IPS-18a (cell line): ENCODE measurements around the gene THBD.

Experiments
- H3K27ac ChIP-seq: one replicate; pipeline ENCODE4 v1.5.1; 2013; ENCODE audit warnings: low read length
- H3K27me3 ChIP-seq: one replicate; pipeline ENCODE4 v1.6.1; 2013; ENCODE audit warnings: mild to moderate bottlenecking, low read length; ENCODE audit not compliant: control insufficient read depth, insufficient read depth
- H3K36me3 ChIP-seq: one replicate; pipeline ENCODE4 v1.6.1; 2013; ENCODE audit warnings: low read depth, low read length; ENCODE audit not compliant: control insufficient read depth
- H3K4me1 ChIP-seq: one replicate; pipeline ENCODE4 v1.6.1; 2013; ENCODE audit warnings: low read depth, low read length; ENCODE audit not compliant: control insufficient read depth
- H3K4me3 ChIP-seq: one replicate; pipeline ENCODE4 v1.5.1; 2013; ENCODE audit warnings: low read length
- H3K9ac ChIP-seq: one replicate; pipeline ENCODE4 v1.6.1; 2013; ENCODE audit warnings: mild to moderate bottlenecking, low read length, moderate library complexity
- H3K9me3 ChIP-seq: one replicate; pipeline ENCODE4 v1.6.1; 2013; ENCODE audit warnings: low read depth, low read length; ENCODE audit not compliant: control insufficient read depth

Gene THBD

DNA sequence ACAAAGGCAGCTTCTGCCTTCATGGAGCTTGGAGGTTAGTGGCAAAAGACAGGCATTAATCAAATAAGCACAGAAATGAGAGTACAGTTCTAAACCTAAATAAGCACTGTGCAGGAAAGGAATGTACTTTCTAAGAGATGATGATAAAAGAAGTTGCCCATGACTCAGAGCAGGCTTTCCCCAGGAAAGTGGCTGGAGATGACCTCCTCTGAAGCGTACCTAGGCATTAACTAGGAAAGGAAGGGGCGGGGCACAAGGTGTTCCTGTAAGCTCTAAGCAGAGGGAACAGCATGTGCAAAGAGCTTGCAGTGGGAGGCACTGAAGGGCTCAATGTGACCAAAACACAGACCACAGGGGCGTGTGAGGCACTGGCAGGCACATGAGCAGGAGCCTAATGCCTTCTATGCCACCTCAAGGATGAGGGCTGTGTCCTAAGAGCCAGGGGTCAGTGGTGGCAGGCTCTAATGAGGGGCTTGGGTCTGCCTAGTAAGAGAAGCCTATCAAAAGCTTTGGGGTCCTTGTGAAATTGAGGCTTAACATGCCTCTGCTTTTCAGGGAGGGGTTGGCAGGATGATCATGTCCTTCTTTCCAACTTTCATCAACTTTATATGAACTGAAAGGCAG, 9.5 kb downstream of the THBD start:
- Histone ChIP-seq H3K9ac (no peak overlapping the region), H3K27ac (no peak overlapping the region), H3K36me3 (no peaks in the 10 kb centered on the region), H3K9me3 (no peaks in the 10 kb centered on the region), H3K27me3 (peaks cover 68% of the 10 kb centered on the region), H3K4me3 (no peak overlapping the region), H3K4me1 (peaks cover 20% of the 10 kb centered on the region)

DNA sequence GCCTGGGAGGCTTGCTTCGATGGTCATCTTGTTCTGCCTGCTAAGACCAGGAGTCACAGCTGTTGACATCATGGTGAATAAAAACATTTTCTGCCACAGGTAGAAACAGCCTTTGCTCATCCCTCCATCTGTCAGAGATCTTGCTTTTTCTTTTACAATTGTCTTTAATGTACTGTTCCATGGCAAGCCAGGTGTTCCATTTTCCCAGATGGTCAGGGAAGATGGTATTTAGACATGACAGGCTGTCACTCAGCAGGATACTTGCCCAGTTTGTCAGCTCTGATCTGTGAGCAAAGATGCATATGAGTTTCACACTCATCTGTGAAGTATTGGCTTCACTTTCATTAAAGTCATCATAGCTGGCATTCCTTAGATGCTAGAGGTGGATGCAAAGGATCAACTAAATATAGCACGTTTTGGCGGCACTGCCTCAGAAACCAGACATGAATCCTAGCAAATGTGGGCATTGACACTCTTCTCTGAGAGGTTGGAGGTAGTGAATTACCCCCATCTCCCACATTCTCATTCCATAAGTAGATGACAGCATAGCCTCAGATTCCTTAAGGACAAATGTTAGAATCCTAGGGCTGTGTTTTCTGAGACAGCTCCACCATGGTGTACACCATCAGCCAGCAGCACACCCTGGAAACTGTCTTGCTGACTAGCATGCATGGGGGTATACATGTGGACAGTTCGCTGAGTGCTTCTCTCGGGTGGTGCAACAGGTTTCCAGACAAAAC, 10.2 kb downstream of the THBD start:
- Histone ChIP-seq H3K27me3 (peaks cover 68% of the 10 kb centered on the region), H3K27ac (no peak overlapping the region), H3K4me3 (no peak overlapping the region), H3K4me1 (peaks cover 17% of the 10 kb centered on the region), H3K9me3 (no peaks in the 10 kb centered on the region), H3K36me3 (no peaks in the 10 kb centered on the region), H3K9ac (no peak overlapping the region)

DNA sequence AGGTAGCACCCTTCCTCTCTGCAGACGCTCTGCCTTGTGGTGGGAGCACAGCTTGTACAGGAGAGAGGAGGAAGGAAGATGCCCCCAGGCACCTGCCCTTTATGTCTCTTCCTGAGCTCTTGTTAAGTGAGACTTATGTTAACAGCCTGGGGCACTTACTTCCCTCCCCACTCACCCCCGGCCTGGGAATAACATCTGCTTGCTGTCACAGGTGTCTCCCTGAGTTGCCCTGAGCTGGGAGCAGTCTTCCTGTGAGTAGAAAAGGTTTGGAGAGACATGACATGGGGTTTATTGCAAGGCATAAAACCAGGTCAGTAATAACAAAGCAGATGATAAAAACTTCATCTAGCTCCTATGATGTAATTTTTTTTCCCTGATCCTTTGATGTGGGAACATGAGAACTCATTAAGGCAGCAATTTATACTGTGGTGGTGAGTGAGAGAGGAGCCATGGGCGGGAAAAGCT, 12.4 kb downstream of the THBD start:
- Histone ChIP-seq H3K4me1 (peaks cover 4% of the 10 kb centered on the region), H3K9me3 (no peaks in the 10 kb centered on the region), H3K27me3 (peaks cover 74% of the 10 kb centered on the region), H3K9ac (no peak overlapping the region), H3K36me3 (no peaks in the 10 kb centered on the region), H3K27ac (no peak overlapping the region), H3K4me3 (no peak overlapping the region)

DNA sequence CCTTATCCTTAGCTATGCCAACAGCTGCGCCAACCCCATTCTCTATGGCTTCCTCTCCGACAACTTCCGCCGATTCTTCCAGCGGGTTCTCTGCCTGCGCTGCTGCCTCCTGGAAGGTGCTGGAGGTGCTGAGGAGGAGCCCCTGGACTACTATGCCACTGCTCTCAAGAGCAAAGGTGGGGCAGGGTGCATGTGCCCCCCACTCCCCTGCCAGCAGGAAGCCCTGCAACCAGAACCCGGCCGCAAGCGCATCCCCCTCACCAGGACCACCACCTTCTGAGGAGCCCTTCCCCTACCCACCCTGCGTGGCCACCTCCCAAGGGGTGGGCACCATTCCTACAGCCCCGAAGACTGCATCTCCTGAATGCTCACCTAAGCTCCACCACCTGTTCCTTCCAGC, 13.1 kb downstream of the THBD start:
- H3K9me3 ChIP-seq = no peaks in the 10 kb centered on the region
- no peaks in the 10 kb centered on the region for H3K36me3 ChIP-seq
- no peak overlapping the region for H3K27ac ChIP-seq
- H3K27me3 ChIP-seq = peaks cover 72% of the 10 kb centered on the region
- no peak overlapping the region for H3K4me3 ChIP-seq
- H3K4me1 ChIP-seq = no peaks in the 10 kb centered on the region
- H3K9ac ChIP-seq = no peak overlapping the region

DNA sequence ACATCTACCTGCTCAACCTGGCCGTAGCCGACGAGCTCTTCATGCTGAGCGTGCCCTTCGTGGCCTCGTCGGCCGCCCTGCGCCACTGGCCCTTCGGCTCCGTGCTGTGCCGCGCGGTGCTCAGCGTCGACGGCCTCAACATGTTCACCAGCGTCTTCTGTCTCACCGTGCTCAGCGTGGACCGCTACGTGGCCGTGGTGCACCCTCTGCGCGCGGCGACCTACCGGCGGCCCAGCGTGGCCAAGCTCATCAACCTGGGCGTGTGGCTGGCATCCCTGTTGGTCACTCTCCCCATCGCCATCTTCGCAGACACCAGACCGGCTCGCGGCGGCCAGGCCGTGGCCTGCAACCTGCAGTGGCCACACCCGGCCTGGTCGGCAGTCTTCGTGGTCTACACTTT, 13.7 kb downstream of the THBD start:
- Histone ChIP-seq H3K9ac (no peak overlapping the region), H3K4me1 (no peaks in the 10 kb centered on the region), H3K27ac (no peak overlapping the region), H3K27me3 (peaks cover 68% of the 10 kb centered on the region), H3K4me3 (peak overlapping the region; percentile 26), H3K36me3 (no peaks in the 10 kb centered on the region), H3K9me3 (no peaks in the 10 kb centered on the region)

DNA sequence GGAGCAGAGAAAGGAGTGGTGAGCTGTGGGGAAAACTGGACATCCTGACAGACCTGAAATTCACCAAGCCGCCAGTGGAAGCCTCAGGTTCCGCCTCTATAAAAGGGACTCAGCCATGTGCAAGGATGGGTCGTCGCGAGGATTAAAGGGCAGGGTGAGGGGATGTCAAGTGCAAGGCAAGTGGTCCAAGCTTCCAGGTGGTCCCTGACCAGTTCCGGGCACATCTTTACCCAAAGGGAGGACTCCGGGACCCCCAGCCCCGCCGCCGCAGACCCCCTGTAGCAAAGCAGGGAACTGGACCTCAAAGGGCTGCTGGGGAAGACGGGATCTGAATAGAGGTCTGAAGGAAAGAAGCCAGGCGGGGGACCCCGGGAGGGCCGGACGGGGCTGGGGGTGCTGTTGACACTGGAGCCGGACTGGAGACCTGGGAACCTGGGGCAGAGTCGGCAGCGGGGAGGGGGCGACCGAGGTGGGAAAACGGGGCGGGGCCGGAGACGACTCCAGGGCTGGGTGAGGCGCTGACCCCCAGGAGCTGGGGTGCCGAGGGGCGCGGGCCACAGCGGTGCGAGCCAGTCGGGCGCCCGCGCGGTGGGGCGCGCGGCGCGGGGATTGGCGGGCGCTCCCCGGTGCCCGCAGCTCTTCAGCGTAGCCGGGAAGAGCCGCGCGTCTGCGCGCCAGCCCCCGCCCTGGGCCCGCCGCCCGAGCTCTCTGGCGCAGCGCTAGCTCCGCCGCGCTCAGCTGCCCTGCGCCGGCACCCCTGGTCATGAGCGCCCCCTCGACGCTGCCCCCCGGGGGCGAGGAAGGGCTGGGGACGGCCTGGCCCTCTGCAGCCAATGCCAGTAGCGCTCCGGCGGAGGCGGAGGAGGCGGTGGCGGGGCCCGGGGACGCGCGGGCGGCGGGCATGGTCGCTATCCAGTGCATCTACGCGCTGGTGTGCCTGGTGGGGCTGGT, 14.5 kb downstream of the THBD start, which contains the start of gene SSTR4:
Gene SSTR4, plus strand, starts transcription at position 592 of the 951 bp plus-strand sequence. Its CDS starts 172 bp downstream, at position 764.
- Histone ChIP-seq H3K9me3 (no peaks in the 10 kb centered on the region), H3K4me1 (no peaks in the 10 kb centered on the region), H3K36me3 (no peaks in the 10 kb centered on the region), H3K27me3 (peaks cover 66% of the 10 kb centered on the region), H3K27ac (no peak within 1 kb of the TSS), H3K9ac (no peak within 1 kb of the TSS), H3K4me3 (peak within 1 kb of the TSS; percentile 26)

DNA sequence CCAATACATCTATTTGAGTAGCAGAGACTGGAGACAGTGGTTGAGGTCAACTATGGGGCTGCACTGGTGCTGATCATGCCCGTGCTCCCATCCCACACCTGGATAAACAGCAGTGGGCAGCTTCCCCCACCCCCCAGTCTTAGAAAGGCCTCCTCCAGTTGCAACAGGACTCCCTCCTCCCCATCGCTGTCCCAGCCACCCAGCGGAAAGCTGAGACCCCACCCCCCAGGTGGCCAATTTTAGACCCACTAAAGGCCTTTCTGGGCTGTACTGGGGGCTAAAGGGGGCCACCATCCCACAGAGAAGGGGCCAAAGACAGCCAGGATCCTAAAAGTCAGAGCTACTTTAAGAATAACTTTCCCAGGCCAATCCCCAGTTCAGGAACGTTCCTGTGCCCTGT, 15.6 kb downstream of the THBD start:
- no peaks in the 10 kb centered on the region for H3K36me3 ChIP-seq
- no peak overlapping the region for H3K9ac ChIP-seq
- H3K4me1 ChIP-seq = no peaks in the 10 kb centered on the region
- H3K27ac ChIP-seq = no peak overlapping the region
- H3K4me3 ChIP-seq = no peak overlapping the region
- peaks cover 55% of the 10 kb centered on the region for H3K27me3 ChIP-seq
- H3K9me3 ChIP-seq = no peaks in the 10 kb centered on the region

DNA sequence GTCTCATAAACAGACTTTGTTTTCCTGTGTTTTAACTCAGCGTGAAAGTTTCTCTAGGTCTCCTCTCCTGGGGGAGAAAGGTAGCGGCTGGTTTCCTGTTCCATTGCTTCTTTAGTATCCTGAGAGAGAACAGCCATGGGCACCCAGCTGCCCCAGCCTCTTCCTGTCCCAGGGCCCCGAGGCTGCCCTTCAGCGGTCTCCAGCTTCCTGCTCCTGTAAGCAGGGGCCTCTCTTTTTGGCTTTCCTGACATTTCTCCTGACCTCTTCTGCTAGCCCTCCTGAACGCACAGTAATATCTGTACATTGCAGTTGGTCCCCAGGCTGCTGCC, 16.8 kb downstream of the THBD start:
- Histone ChIP-seq H3K4me1 (no peaks in the 10 kb centered on the region), H3K27ac (no peak overlapping the region), H3K4me3 (no peak overlapping the region), H3K9me3 (no peaks in the 10 kb centered on the region), H3K27me3 (peaks cover 48% of the 10 kb centered on the region), H3K9ac (no peak overlapping the region), H3K36me3 (no peaks in the 10 kb centered on the region)

DNA sequence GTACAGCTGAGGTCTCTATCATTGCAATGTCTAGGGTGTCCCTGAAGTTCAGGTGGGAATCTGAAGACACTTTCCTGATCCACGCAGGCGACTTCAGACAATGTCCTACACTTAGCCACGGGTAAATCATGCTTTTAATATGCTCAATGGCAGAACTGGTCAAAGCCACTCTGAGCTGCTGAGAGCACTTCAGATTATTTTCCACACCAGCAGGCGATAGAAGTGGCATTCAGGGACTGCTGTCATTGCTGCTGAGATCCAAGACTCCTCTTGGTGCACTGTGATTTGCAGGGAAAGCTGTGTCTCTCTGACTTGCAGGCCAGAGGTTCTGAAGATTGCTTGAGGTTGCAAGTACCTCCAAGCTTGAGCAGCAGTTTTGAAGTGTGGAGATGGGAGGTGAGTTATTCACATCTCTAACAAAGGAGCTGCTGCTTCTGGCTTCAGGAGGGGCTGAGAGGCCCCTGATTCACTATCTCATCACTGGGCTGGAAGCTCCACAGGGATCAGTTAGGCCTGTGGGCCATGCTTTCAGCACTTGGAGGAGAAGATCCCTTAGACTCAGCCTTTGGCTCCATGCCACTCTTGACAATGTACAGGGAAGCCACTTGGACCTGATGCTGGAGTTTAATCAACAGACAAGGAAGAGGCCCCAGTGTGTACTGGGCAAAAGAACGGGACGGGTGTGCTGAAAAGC, 17.3 kb downstream of the THBD start:
- Histone ChIP-seq H3K4me3 (no peak overlapping the region), H3K9me3 (no peaks in the 10 kb centered on the region), H3K27me3 (peaks cover 43% of the 10 kb centered on the region), H3K4me1 (no peaks in the 10 kb centered on the region), H3K27ac (no peak overlapping the region), H3K36me3 (no peaks in the 10 kb centered on the region), H3K9ac (no peak overlapping the region)

DNA sequence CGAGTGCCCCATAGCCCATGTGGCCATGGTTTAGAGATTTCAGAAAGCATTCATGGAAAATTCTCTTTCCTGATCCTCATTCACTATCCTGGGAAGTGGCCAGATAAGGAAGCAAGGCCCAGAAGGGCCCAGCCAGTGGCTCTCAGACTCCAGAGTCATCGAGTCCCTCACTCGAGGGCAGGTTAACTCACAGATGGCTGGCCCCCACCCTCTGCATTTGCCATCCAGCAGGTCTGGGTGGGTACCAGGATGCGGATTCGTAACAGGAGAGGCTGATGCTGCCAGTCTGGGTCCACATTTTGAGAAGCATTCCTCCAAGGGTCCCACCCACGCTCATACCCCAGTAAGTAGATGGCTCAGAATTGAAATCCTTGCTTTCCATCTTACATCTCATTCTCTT, 18.1 kb downstream of the THBD start:
- H3K27me3 ChIP-seq = peaks cover 34% of the 10 kb centered on the region
- H3K4me1 ChIP-seq = no peaks in the 10 kb centered on the region
- H3K27ac ChIP-seq = no peak overlapping the region

DNA sequence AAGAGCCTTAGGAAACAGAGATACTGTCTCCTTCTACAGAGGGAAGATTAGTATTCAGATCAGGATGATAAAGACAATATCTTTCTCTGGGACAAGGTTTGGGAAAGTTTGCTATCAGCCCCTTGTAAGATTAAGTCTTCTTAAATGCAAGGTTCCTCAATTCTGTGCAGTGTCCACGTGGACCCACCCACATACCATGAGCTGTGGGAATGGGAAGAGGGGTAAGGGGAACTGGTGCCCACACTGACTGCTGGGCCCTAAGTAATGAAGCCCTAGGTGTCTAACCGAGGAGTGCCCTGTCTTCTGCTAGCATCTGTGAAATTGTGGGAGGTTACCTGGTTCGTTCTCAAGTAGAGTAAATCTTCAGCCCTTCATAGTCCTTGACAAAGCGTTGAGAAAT, 20.1 kb downstream of the THBD start:
- H3K27ac ChIP-seq = no peak overlapping the region
- no peaks in the 10 kb centered on the region for H3K9me3 ChIP-seq
- no peak overlapping the region for H3K9ac ChIP-seq
- peaks cover 14% of the 10 kb centered on the region for H3K27me3 ChIP-seq
- H3K4me3 ChIP-seq = no peak overlapping the region
- H3K36me3 ChIP-seq = no peaks in the 10 kb centered on the region
- no peaks in the 10 kb centered on the region for H3K4me1 ChIP-seq

More for the DNA sequence above, 18.1 kb downstream of the THBD start:
- Histone ChIP-seq H3K4me3 (no peak overlapping the region), H3K36me3 (no peaks in the 10 kb centered on the region), H3K9me3 (no peaks in the 10 kb centered on the region), H3K9ac (no peak overlapping the region)
